Fibroblast of lung (primary cell): ENCODE measurements around the gene OR10T2.
"Not testable (repeated sequence)": the region's sequence is repeated elsewhere in the genome, so short reads cannot be mapped to it uniquely, and the experiment has no call there.

Experiments used
- EZH2 ChIP-seq: IDR thresholded peaks from 2 replicates; pipeline ENCODE4 v1.5.1; 2012; ENCODE audit warnings: low read length, control low read depth, mild to moderate bottlenecking; ENCODE audit errors: missing control alignments
- TF ChIP-seq, protein P1 (sequence below), 2 donors: IDR thresholded peaks in 1 of 2; conservative IDR thresholded peaks in 1 of 2; 1 replicate in 1 of 2; 2 replicates in 1 of 2; pipeline ENCODE4 v1.5.1; 2011 to 2012; ENCODE audit warnings: low read length in 2 of 2, control low read depth in 1 of 2, inconsistent platforms in 1 of 2, low read depth in 1 of 2, mild to moderate bottlenecking in 1 of 2

DNA sequence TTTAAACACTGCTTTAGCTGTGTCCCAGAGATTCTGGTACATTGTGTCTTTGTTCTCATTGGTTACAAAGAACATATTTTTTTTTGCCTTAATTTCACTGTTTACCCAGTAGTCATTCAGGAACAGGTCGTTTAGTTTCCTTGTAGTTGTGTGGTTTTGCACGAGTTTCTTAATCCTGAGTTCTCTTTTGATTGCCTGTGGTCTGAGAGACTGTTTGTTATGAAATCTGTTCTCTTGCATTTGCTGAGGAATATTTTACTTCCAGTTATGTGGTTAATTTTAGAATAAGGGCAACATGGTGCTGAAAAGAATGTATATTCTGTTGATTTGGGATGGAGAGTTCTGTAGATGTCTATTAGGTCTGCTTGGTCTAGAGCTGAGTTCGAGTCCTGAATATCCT is 30.9 kb upstream of the OR10T2 start:
- TF ChIP-seq, protein P1, sequence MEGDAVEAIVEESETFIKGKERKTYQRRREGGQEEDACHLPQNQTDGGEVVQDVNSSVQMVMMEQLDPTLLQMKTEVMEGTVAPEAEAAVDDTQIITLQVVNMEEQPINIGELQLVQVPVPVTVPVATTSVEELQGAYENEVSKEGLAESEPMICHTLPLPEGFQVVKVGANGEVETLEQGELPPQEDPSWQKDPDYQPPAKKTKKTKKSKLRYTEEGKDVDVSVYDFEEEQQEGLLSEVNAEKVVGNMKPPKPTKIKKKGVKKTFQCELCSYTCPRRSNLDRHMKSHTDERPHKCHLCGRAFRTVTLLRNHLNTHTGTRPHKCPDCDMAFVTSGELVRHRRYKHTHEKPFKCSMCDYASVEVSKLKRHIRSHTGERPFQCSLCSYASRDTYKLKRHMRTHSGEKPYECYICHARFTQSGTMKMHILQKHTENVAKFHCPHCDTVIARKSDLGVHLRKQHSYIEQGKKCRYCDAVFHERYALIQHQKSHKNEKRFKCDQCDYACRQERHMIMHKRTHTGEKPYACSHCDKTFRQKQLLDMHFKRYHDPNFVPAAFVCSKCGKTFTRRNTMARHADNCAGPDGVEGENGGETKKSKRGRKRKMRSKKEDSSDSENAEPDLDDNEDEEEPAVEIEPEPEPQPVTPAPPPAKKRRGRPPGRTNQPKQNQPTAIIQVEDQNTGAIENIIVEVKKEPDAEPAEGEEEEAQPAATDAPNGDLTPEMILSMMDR (conservative IDR thresholded peaks at IDR 0.05 in 1 of 2, IDR thresholded peaks at IDR 0.05 in 1 of 2; ENCODE audit: low read depth in 1 of 2, low read length in 2 of 2) = not testable (repeated sequence)
- not testable (repeated sequence) for TF ChIP-seq EZH2
